ENCODE data around the gene NFS1. TPM values are rescaled to one million over a fixed set of nuclear protein-coding genes. Genes with fewer than 3 reads are reported as not detected.
A peak's percentile ranks its signal among the peaks of the same experiment; 100 is the strongest.

Gene NFS1
- total RNA-seq, 1 experiment from 2014 or later, result 130 TPM

GRCh38 chr20:35629427-35630145 is 69.6 kb downstream of the NFS1 start:
- in situ Hi-C loops (cut with HindIII; ENCODE audit: low pct_unique_long_range_greater_than_20kb, low sequenced_read_pairs), result no loop called here
- DNase-seq (ENCODE audit: low read depth), result no peak

- DNase-seq (ENCODE audit: low read depth), result no peak
- in situ Hi-C loops (cut with HindIII; ENCODE audit: low pct_unique_long_range_greater_than_20kb, low sequenced_read_pairs), result no loop called here
Measured at GRCh38 chr20:35627121-35627520, 72.0 kb downstream of the NFS1 start.

GRCh38 chr20:35626386-35627001 is 72.7 kb downstream of the NFS1 start:
- DNase-seq (ENCODE audit: low read depth), result no peak
- in situ Hi-C loops (cut with HindIII; ENCODE audit: low pct_unique_long_range_greater_than_20kb, low sequenced_read_pairs), result no loop called here

- in situ Hi-C loops (cut with HindIII; ENCODE audit: low pct_unique_long_range_greater_than_20kb, low sequenced_read_pairs), result no loop called here
Measured at GRCh38 chr20:35625584-35626385, 73.4 kb downstream of the NFS1 start.

GRCh38 chr20:35621560-35621946 is 77.6 kb downstream of the NFS1 start:
- in situ Hi-C loops (cut with HindIII; ENCODE audit: low pct_unique_long_range_greater_than_20kb, low sequenced_read_pairs), result no loop called here
- DNase-seq (ENCODE audit: low read depth), result peak; percentile 17

More at GRCh38 chr20:35625584-35626385, 73.4 kb downstream of the NFS1 start:
- DNase-seq (ENCODE audit: low read depth), result no peak

GRCh38 chr20:35620818-35621559 is 78.2 kb downstream of the NFS1 start:
- DNase-seq (ENCODE audit: low read depth), result no peak
- in situ Hi-C loops (cut with HindIII; ENCODE audit: low pct_unique_long_range_greater_than_20kb, low sequenced_read_pairs), result no loop called here

GRCh38 chr20:35619196-35620095 is 79.7 kb downstream of the NFS1 start:
- in situ Hi-C loops (cut with HindIII; ENCODE audit: low pct_unique_long_range_greater_than_20kb, low sequenced_read_pairs), result no loop called here
- peak; percentile 92 for DNase-seq (ENCODE audit: low read depth)

GRCh38 chr20:35618263-35619131 is 80.7 kb downstream of the NFS1 start:
- peak; percentile 40 for DNase-seq (ENCODE audit: low read depth)
- in situ Hi-C loops (cut with HindIII; ENCODE audit: low pct_unique_long_range_greater_than_20kb, low sequenced_read_pairs), result no loop called here

Other genes starting within 250 kb of the NFS1 start
- 14.8 and 23.2 TPM in 2 replicates for gene CEP250, start 243.8 kb downstream of the NFS1 start, total RNA-seq (2014; rRNA removed; shearing (Covaris generic); ENCODE audit: low replicate concordance)
- gene C20orf173, start 169.7 kb downstream of the NFS1 start, total RNA-seq (2014; rRNA removed; shearing (Covaris generic); ENCODE audit: low replicate concordance), result not detected in 2 replicates
- 509 and 521 TPM in 2 replicates for gene ERGIC3, start 157.3 kb downstream of the NFS1 start, total RNA-seq (2014; rRNA removed; shearing (Covaris generic); ENCODE audit: low replicate concordance)
- gene SPAG4, start 83.5 kb downstream of the NFS1 start, total RNA-seq (2014; rRNA removed; shearing (Covaris generic); ENCODE audit: low replicate concordance), result 40.6 and 79.6 TPM in 2 replicates
- 265 and 314 TPM in 2 replicates for gene CPNE1, start 34.5 kb downstream of the NFS1 start, total RNA-seq (2014; rRNA removed; shearing (Covaris generic); ENCODE audit: low replicate concordance)
- 52.0 and 59.2 TPM in 2 replicates for gene RBM12, start 34.5 kb downstream of the NFS1 start, total RNA-seq (2014; rRNA removed; shearing (Covaris generic); ENCODE audit: low replicate concordance)
- gene ROMO1, start 53 bp upstream of the NFS1 start, total RNA-seq (2014; rRNA removed; shearing (Covaris generic); ENCODE audit: low replicate concordance), result 280 and 455 TPM in 2 replicates
- 129 and 143 TPM in 2 replicates for gene RBM39, start 42.9 kb upstream of the NFS1 start, total RNA-seq (2014; rRNA removed; shearing (Covaris generic); ENCODE audit: low replicate concordance)
- 31.1 and 66.9 TPM in 2 replicates for gene PHF20, start 72.7 kb upstream of the NFS1 start, total RNA-seq (2014; rRNA removed; shearing (Covaris generic); ENCODE audit: low replicate concordance)